Measurements from ENCODE around the gene RASD1.

Gene RASD1

DNA sequence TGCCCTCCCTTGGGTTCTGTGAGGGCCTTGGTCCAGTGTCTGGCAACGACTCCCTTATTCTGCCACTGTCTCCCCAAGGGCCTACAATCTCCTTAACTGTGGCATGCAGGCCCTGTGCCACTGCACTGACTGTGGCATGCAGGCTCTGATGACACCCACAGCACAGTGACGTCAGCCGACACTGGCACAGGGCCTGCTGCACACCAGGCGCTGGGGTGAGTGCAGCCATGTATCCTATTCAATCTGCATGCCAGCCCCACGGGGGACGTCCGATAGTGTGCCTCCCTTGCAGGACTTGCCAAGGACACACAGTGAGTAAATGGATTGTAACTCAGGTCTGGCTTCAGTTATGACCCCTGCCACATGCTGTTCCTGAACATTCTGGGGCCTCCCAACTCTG lies 39.8 kb upstream of the RASD1 start:
- TF ChIP-seq POLR2A (IDR thresholded peaks at IDR 0.05; ENCODE audit: low read length), result no peak
- no peak for TF ChIP-seq GATA1 (IDR thresholded peaks at IDR 0.05; ENCODE audit: low read depth, low read length)
- DNase-seq, result no peak

DNA sequence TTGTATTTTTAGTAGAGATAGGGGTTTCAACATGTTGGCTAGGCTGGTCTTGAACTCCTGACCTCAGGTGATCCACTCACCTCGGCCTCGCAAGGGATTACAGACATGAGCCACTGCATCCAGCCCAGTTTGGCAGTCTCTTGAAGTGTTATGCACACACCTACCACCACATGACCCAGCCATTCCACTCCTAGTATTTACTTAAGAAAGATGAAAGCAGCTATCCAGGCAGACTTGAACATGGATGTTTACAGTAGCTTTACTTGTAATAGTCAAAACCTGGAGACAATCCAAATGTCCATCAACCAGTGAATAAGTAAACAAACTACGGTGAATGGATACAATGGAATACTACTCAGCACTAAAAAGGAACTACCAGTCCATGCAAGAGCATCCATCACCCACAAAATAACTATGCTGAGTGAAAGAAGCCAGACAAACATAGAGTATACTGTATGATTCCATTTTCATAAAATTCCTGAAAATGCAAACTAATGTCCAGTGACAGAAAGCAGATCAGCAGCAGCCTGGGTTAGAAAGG lies 37.8 kb upstream of the RASD1 start:
- TF ChIP-seq GATA1 (IDR thresholded peaks at IDR 0.05; ENCODE audit: low read depth, low read length), result no peak
- no peak for TF ChIP-seq POLR2A (IDR thresholded peaks at IDR 0.05; ENCODE audit: low read length)
- DNase-seq, result no peak

DNA sequence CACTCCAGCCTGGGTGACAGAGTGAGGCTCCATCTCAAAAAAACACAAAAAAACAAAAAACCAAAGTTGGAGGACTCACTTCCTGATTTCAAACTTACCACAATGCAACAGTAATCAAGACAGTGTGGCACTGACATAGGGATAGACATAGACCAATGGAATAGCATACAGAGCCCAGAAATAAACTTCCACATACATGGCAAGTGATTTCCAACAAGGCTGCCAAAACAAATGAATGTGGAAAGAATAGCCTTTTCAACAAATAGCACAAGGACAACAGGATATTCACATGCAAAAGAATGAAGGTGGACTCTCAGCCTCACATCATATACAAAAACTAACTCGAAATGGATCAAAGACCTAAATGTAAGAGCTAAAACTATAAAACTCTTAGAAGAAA lies 36.8 kb upstream of the RASD1 start:
- TF ChIP-seq GATA1 (IDR thresholded peaks at IDR 0.05; ENCODE audit: low read depth, low read length) (no peak), POLR2A (IDR thresholded peaks at IDR 0.05; ENCODE audit: low read length) (no peak)
- DNase-seq, result no peak

DNA sequence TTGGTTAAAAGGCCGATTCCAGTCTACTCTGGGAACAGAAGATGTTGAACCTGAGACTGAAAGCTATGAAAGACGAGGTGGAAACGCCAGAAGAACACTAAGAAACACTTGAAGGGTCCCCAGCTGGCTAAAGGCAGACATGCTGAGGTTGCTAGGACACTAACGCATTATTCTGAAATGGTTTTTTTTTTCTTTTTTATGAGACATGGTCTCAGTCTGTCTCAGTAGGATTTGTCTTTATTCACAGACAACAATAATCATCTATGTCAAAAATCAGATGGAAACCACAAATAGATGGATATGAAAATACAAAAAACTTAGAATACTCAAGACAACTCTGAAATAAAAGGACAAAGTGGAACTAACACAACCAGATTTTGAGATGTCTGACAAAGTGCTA lies 35.0 kb upstream of the RASD1 start:
- TF ChIP-seq POLR2A (IDR thresholded peaks at IDR 0.05; ENCODE audit: low read length) (no peak), GATA1 (IDR thresholded peaks at IDR 0.05; ENCODE audit: low read depth, low read length) (no peak)
- no peak for DNase-seq

- no peak for DNase-seq
- TF ChIP-seq GATA1 (IDR thresholded peaks at IDR 0.05; ENCODE audit: low read depth, low read length) (no peak), POLR2A (IDR thresholded peaks at IDR 0.05; ENCODE audit: low read length) (no peak)
Observed at GRCh38 chr17:17528696-17529652, 32.8 kb upstream of the RASD1 start.

DNA sequence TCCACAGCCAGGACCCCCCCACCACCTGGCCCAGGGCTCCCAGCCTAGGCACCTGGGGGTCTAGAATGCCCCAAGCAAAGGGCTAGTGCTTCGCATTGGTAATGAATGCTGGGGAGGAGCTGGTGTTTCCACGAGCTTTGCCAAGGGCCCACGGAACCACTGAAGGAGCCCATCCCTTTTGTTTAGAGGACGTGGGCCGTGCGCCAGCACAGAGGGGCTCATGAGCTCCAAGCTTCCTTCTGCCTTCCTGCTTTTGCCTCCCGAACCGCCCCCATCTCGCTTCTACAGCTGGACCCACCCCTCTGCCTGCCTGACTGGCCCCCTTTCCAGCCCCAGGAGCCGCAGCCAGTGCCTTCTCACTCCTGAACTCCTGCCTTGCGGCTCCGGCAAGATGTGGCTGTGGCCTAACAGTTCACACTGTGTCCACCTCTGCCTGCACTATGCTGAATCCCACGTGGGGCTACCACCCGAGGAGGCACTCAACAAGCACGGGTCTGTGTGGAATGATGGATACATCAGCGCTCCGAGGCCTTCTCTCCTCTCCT lies 31.8 kb upstream of the RASD1 start:
- DNase-seq, result no peak
- no peak for TF ChIP-seq GATA1 (IDR thresholded peaks at IDR 0.05; ENCODE audit: low read depth, low read length)
- no peak for TF ChIP-seq POLR2A (IDR thresholded peaks at IDR 0.05; ENCODE audit: low read length)

- no peak for TF ChIP-seq GATA1 (IDR thresholded peaks at IDR 0.05; ENCODE audit: low read depth, low read length)
- no peak for TF ChIP-seq POLR2A (IDR thresholded peaks at IDR 0.05; ENCODE audit: low read length)
Observed at GRCh38 chr17:17527534-17527933, 31.3 kb upstream of the RASD1 start.

GRCh38 chr17:17526369-17526768 lies 30.2 kb upstream of the RASD1 start:
- TF ChIP-seq POLR2A (IDR thresholded peaks at IDR 0.05; ENCODE audit: low read length), result no peak
- TF ChIP-seq GATA1 (IDR thresholded peaks at IDR 0.05; ENCODE audit: low read depth, low read length), result no peak
- DNase-seq, result no peak

More at GRCh38 chr17:17527534-17527933, 31.3 kb upstream of the RASD1 start:
- no peak for DNase-seq

DNA sequence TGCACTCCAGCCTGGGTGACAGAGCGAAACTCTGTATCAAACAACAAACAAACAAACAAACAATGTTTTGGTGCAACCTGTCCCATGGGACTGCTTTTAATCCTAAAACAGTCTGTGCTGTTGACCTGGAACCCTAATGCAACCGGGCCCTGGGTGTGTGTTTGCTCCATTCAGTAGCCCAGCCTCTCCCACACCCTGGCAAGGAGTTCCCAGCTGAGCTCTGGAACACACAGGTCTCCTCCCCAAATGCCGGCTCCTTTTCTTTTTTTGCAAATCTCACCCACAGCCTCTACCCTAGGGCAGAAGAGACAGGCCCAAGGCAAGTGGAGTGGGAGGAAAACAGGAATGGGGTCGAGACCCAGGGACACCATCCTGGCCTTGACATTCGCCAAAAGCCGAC lies 29.8 kb upstream of the RASD1 start:
- TF ChIP-seq POLR2A (IDR thresholded peaks at IDR 0.05; ENCODE audit: low read length) (no peak), GATA1 (IDR thresholded peaks at IDR 0.05; ENCODE audit: low read depth, low read length) (no peak)
- DNase-seq, result no peak

DNA sequence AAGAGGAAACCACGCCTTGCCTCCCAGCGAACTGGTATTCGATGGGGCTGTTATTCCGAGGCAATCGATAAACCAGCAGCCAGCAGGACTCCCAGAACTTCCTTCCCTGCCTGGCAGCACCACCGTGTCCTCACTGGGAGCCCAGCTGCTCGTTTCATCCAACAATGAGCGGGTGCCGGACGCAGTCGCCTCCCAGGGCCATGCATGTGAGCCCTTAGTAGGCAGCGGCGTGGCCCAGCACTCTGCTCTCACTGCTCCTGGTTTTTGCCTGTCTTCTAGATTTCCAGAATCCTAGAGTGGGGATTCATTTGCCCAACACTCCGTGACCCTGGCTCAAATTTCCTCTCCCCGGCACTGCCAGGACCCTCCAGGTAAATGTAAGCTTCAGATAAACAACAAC lies 29.1 kb upstream of the RASD1 start:
- no peak for TF ChIP-seq POLR2A (IDR thresholded peaks at IDR 0.05; ENCODE audit: low read length)
- no peak for TF ChIP-seq GATA1 (IDR thresholded peaks at IDR 0.05; ENCODE audit: low read depth, low read length)
- DNase-seq, result no peak

- DNase-seq, result no peak
- no peak for TF ChIP-seq GATA1 (IDR thresholded peaks at IDR 0.05; ENCODE audit: low read depth, low read length)
- no peak for TF ChIP-seq POLR2A (IDR thresholded peaks at IDR 0.05; ENCODE audit: low read length)
Observed at GRCh38 chr17:17523731-17524490, 27.7 kb upstream of the RASD1 start.

DNA sequence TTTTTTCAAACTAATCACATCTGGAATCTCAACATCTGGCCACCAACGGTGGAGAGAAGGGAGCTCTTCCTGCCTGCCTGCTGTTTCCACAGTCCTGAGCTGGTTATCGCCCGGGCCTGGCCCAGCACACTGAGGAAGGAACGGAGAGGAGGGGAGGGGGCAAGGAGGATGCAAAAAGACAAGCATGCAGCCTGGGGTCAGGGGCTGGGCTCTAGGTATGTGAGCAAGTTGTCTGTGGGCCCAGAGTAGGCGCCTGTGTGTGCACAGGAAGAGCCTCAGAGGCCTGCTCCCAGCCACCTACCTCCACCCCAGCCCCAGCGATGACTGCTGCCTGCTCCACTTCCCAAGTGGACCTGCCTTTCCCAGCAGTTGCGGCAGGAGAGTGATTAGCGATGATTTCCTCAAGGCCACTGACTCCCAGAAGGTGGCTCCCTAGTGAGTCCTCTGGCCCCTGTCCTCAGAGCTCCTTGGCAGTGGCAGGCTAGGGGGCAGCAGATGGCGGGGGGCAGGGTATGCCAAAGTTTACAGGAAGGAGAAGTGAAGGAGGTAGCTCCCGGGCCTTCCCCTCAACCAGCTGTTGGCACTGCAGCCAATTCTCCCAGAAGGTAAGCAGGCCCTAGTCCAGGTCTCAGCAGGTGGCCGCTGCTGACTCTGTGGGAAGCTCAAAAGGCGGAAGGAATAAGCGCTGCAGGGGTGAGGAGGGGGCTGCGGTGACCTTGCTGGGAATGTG lies 27.0 kb upstream of the RASD1 start:
- TF ChIP-seq POLR2A (IDR thresholded peaks at IDR 0.05; ENCODE audit: low read length) (no peak), GATA1 (IDR thresholded peaks at IDR 0.05; ENCODE audit: low read depth, low read length) (no peak)
- DNase-seq, result no peak

DNA sequence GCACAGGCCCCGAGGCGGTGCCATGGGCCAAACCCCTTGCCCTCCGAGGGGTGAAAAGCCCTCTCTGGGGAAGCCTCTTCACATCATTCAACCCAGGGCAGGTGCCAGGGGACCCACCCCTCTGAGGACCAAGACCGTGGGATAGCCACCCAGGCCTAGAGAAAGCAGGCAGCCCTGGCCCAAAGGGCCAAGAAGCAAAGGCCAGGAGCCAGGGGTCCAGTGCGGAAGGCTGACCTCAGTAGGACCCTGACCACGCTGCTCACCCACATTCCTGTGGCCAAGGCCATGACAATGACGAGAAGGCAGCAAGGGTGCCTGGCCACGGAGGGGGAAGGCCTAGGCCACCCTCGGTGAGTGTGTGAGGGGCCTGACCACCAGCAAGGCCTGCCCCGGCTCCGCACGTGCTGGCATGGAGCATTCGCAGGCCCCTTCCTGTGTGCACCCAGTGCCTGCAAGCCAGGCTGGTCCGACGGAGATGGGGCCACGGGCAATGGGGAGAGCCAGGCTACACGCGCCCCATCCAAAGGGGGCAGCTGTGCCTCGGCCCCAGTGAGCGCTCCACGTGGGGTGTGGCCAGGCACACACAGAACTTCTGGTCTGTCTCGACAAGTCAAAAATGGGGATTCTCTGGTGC lies 24.5 kb upstream of the RASD1 start:
- no peak for TF ChIP-seq GATA1 (IDR thresholded peaks at IDR 0.05; ENCODE audit: low read depth, low read length)
- no peak for TF ChIP-seq POLR2A (IDR thresholded peaks at IDR 0.05; ENCODE audit: low read length)
- no peak for DNase-seq

Data from erythroblast (primary cell).